ENCODE measurements around the gene TEX13B.
A peak's percentile ranks its signal among the peaks of the same experiment; 100 is the strongest.
"Not testable (repeated sequence)": the region's sequence is repeated elsewhere in the genome, so short reads cannot be mapped to it uniquely, and the experiment has no call there.

TEX13B gene

DNA sequence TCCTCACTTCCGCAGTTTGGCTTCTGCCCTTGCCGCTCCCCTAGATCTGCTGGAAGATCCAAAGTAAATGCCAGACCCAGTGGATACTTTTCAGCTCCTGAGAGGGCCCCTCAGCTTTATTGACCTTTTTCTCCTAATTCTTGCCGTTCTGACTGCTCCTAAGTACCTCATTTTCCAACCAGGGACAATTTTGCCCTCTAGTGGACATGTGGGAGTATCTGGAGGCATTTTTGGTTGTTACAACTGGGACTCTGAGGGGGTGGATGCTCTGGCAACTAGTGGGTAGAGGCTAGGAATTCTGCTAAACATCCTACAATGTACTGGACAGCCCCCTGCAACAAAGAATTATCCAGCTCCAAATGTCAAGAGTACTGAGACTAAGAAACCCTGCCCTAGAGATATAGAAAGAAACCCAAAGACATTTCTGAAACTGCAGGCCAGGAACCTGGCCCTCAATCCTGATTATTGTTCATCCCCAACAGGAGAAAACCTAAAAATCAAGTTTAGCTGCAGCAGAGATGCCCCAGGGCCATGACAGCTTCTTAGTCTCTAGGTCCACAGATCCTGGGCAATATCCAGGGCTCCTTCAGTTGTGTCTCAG, 3.4 kb downstream of the TEX13B start:
- H3K9me3 Mint-ChIP-seq, result no peaks in the 10 kb centered on the region
- ATAC-seq (no peak), DNase-seq (peak in 1 of 2 donors; percentile 13)
- H3K4me3 Mint-ChIP-seq, result no peak overlapping the region
- peaks cover 5% of the 10 kb centered on the region for H3K4me1 Mint-ChIP-seq
- no peak overlapping the region for H3K27ac Mint-ChIP-seq
- no peaks in the 10 kb centered on the region for H3K27me3 Mint-ChIP-seq

GRCh38 chrX:107978071-107978470, 4.1 kb downstream of the TEX13B start:
- Mint-ChIP-seq H3K27me3 (no peaks in the 10 kb centered on the region), H3K4me3 (no peak overlapping the region), H3K9me3 (no peaks in the 10 kb centered on the region), H3K27ac (peak overlapping the region in 1 of 2 donors; percentile 27), H3K4me1 (peaks cover 5% of the 10 kb centered on the region)
- ATAC-seq, result no peak
- DNase-seq, result no peak

DNA sequence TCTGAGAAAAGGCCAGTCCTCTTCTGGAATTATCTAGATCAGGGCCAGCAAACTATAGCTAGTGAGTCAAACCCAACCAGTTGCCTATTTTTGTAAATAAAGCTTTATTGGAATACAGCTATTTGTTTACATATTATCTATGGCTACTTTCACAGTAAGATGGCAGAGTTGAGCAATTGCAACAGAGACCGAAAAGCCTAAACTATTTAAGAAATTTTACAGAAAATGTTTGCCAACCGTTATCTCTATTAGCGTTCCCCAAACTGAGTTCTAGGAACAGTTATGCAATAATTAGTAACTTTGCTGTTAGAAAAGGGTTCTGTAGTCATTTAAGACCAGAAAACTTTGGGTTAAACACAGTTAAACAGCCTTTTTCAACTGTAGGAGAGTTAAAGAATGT, 10.5 kb downstream of the TEX13B start:
- Mint-ChIP-seq H3K27ac (no peak overlapping the region), H3K4me1 (no peaks in the 10 kb centered on the region), H3K4me3 (no peak overlapping the region), H3K27me3 (no peaks in the 10 kb centered on the region), H3K9me3 (no peaks in the 10 kb centered on the region)
- ATAC-seq, result no peak
- DNase-seq, result no peak

GRCh38 chrX:107970073-107970472, 12.1 kb downstream of the TEX13B start:
- DNase-seq (no peak), ATAC-seq (no peak)
- Mint-ChIP-seq H3K27ac (no peak overlapping the region), H3K27me3 (no peaks in the 10 kb centered on the region), H3K9me3 (no peaks in the 10 kb centered on the region), H3K4me3 (no peak overlapping the region), H3K4me1 (no peaks in the 10 kb centered on the region)

DNA sequence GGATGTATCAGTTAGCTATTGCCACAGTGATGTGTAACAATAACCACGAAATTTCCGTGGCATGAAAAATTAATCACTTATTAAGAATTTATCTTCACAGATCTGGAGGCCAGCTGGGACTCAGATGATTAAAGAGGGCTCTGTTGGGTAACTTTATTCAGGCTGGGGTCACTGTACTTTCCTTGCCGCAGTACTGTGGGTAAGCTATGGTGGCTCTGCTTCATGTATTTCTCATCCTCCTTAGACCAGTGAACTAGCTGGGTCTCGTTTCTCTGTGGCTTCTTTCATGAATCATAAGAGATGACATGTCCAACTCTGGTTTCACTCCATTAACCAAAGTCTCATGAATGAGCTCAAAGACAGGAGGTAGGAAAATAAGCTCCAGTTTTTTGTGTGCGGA, 13.5 kb downstream of the TEX13B start:
- no peak overlapping the region for H3K27ac Mint-ChIP-seq
- peaks cover 0 to 8% of the 10 kb centered on the region in 2 donors for H3K9me3 Mint-ChIP-seq
- peaks cover 7% of the 10 kb centered on the region for H3K27me3 Mint-ChIP-seq
- no peak for ATAC-seq
- no peak for DNase-seq
- no peak overlapping the region for H3K4me3 Mint-ChIP-seq
- no peaks in the 10 kb centered on the region for H3K4me1 Mint-ChIP-seq

GRCh38 chrX:107955337-107955736, 26.8 kb downstream of the TEX13B start:
- H3K4me3 Mint-ChIP-seq, H3K27me3 Mint-ChIP-seq: not testable (repeated sequence)

GRCh38 chrX:107940095-107940494, 42.1 kb downstream of the TEX13B start:
- Mint-ChIP-seq H3K27me3 (peaks cover 22% of the 10 kb centered on the region), H3K9me3 (no peaks in the 10 kb centered on the region), H3K4me3 (no peak overlapping the region), H3K27ac (no peak overlapping the region), H3K4me1 (peaks cover 8% of the 10 kb centered on the region)
- ATAC-seq (no peak), DNase-seq (no peak)

More at GRCh38 chrX:107955337-107955736, 26.8 kb downstream of the TEX13B start:
- not testable (repeated sequence) for H3K9me3 Mint-ChIP-seq, DNase-seq, ATAC-seq, H3K27ac Mint-ChIP-seq, H3K4me1 Mint-ChIP-seq

- Mint-ChIP-seq H3K27ac (peak overlapping the region in 1 of 2 donors; percentile 6), H3K4me1 (peaks cover 8% of the 10 kb centered on the region), H3K4me3 (peak overlapping the region in 1 of 2 donors; percentile 71), H3K27me3 (peaks cover 27% of the 10 kb centered on the region), H3K9me3 (no peaks in the 10 kb centered on the region)
- ATAC-seq (no peak), DNase-seq (no peak)
These were observed 45.8 kb downstream of the TEX13B start for GRCh38 chrX:107936434-107936730.

GRCh38 chrX:107935664-107936433, 46.3 kb downstream of the TEX13B start:
- ATAC-seq, result no peak
- Mint-ChIP-seq H3K27me3 (peaks cover 27% of the 10 kb centered on the region), H3K4me3 (peak overlapping the region; percentile 15 to 71), H3K4me1 (peaks cover 8% of the 10 kb centered on the region), H3K9me3 (no peaks in the 10 kb centered on the region), H3K27ac (peak overlapping the region in 1 of 2 donors; percentile 48)
- DNase-seq, result no peak

- H3K9me3 Mint-ChIP-seq, result no peaks in the 10 kb centered on the region
- peaks cover 27% of the 10 kb centered on the region for H3K27me3 Mint-ChIP-seq
- peak overlapping the region in 1 of 2 donors; percentile 71 for H3K4me3 Mint-ChIP-seq
- no peak for ATAC-seq
- peaks cover 8% of the 10 kb centered on the region for H3K4me1 Mint-ChIP-seq
- no peak for DNase-seq
- peak overlapping the region in 1 of 2 donors; percentile 48 for H3K27ac Mint-ChIP-seq
These were observed 47.0 kb downstream of the TEX13B start for GRCh38 chrX:107935200-107935599.

DNA sequence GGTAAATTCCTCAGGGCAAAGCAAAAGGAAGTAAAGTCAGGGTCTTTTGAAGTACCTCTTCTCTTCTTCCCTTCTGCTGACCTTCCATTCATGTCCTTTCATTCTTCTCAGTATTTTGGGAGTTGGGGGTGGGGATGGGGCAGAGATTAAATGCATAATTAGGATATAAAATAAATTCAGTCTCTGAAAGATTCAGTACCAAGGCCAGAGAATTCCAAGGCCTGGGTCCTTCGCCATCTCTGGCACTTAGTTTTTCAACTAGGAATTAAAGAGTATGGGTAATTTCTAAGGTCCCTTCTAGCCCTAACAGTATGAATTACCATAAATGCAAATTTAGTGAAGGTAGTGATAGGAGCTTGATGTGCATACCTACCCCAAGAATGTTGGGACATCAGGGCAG, 47.9 kb downstream of the TEX13B start:
- ATAC-seq (no peak), DNase-seq (no peak)
- peaks cover 22% of the 10 kb centered on the region for H3K27me3 Mint-ChIP-seq
- H3K4me3 Mint-ChIP-seq, result no peak overlapping the region
- H3K9me3 Mint-ChIP-seq, result no peaks in the 10 kb centered on the region
- H3K27ac Mint-ChIP-seq, result no peak overlapping the region
- H3K4me1 Mint-ChIP-seq, result peaks cover 8% of the 10 kb centered on the region

Data from stimulated activated naive CD8-positive, alpha-beta T cell treated with anti-CD3 and anti-CD28 coated beads, Interleukin-15, amount 100 ng/mL, for 72 hours (primary cell).